Suprapubic skin (tissue), 4 donors: ENCODE results near the gene PPP1CA. TPM values are rescaled to one million over a fixed set of nuclear protein-coding genes. Genes with fewer than 3 reads are reported as not detected.

Experiments used
- DNase-seq, 2 donors: peaks; one replicate each; pipeline ENCODE4 v3.0.0-alpha.2; 2019; ENCODE audit warnings: low spot score in 2 of 2
- H3K27ac ChIP-seq: fragments of 200-600 bp; sonication (generic); one replicate; pipeline ENCODE4 v1.5.1; 2019
- H3K27me3 ChIP-seq: fragments of 200-600 bp; sonication (generic); one replicate; pipeline ENCODE4 v1.5.1; 2019
- H3K36me3 ChIP-seq: fragments of 200-600 bp; sonication (generic); one replicate; pipeline ENCODE4 v1.5.1; 2019
- H3K4me1 ChIP-seq: fragments of 200-600 bp; sonication (generic); one replicate; pipeline ENCODE4 v1.5.1; 2019
- H3K4me3 ChIP-seq: fragments of 200-600 bp; sonication (generic); one replicate; pipeline ENCODE4 v1.5.1; 2019; ENCODE audit warnings: mild to moderate bottlenecking
- H3K9me3 ChIP-seq: fragments of 200-600 bp; sonication (generic); one replicate; pipeline ENCODE4 v1.5.1; 2019
- CTCF ChIP-seq, 2 donors: fragments of 200-600 bp in 1 of 2; fragments of 450-650 bp in 1 of 2; sonication (generic) in 1 of 2; IDR thresholded peaks; one replicate each; pipeline ENCODE4 v1.5.1; 2016 to 2019; ENCODE audit warnings: antibody characterized with exemption in 2 of 2, mild to moderate bottlenecking in 1 of 2, moderate library complexity in 1 of 2
- EP300 ChIP-seq: sonication (generic); formaldehyde crosslinking; IDR thresholded peaks from one replicate; pipeline ENCODE4 v1.6.1; 2017; ENCODE audit warnings: antibody characterized with exemption
- POLR2A ChIP-seq, 2 donors: fragments of 450-650 bp; IDR thresholded peaks; one replicate each; pipeline ENCODE4 v1.6.1; 2017; ENCODE audit warnings: antibody characterized with exemption in 2 of 2, mild to moderate bottlenecking in 2 of 2, moderate library complexity in 2 of 2
- POLR2AphosphoS5 ChIP-seq, 3 donors: sonication (generic); formaldehyde crosslinking; IDR thresholded peaks; one replicate each; pipeline ENCODE4 v1.6.1; 2017; ENCODE audit warnings: antibody characterized with exemption in 3 of 3
- WGBS: methylation state at CpG from one replicate; pipeline ENCODE4 v1.1.5; 2018; 5-methylcytosine and 5-hydroxymethylcytosine counted together
- total RNA-seq, 4 donors: library from RNA; depleted of rRNA; stranded (reverse); fragments of >200 nt; gene quantifications; one replicate each; pipeline ENCODE4 v1.1.0, GENCODE V29; 2016

PPP1CA gene
- total RNA-seq, 4 donors from 2014 or later: 75.6 to 158 (median 121) TPM

DNA sequence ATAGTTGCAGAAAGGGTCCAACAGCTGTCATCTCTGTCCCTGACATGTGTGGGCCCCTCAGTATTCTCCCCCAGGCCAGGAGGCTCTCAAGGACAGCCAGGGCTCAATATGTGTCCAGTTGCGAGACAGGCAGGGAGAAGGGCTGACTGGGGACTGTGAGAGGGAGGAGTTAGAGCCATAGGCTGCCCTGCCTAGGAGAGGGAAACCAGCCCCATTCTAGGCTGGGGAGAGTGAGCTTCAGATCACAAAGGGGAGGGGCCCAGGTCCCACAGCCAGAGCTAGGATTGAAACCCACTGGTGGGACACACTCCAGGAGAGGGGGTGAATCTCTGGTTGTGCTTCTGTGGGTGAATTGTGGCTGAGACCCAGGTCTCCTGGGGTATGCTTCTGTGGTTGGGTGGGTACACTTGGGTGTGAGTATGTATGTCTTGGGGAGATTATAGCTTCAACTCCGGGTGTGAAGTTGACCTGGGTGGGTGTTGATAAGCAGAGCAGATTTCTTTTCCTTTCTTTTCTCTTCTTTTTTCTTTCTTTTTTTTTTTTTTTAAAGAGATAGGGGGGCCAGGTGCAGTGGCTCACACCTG, 11.7 kb upstream of the PPP1CA start:
- H3K36me3 ChIP-seq: no peaks in the 10 kb centered on the region
- no peak overlapping the region for H3K27ac ChIP-seq
- H3K27me3 ChIP-seq: peaks cover 42% of the 10 kb centered on the region
- H3K9me3 ChIP-seq: no peaks in the 10 kb centered on the region
- WGBS: 80% methylated on average over 2 of the region's 2 CpGs
- DNase-seq: no peak
- peaks cover 52% of the 10 kb centered on the region for H3K4me1 ChIP-seq
- TF ChIP-seq POLR2AphosphoS5 (IDR thresholded peaks at IDR 0.05) (no peak), CTCF (IDR thresholded peaks at IDR 0.05) (no peak), EP300 (no peak), POLR2A (IDR thresholded peaks at IDR 0.05) (no peak)
- H3K4me3 ChIP-seq: no peak overlapping the region

- H3K27ac ChIP-seq: no peak overlapping the region
- H3K9me3 ChIP-seq: no peaks in the 10 kb centered on the region
- peaks cover 44% of the 10 kb centered on the region for H3K27me3 ChIP-seq
- WGBS: 68% methylated on average over 7 of the region's 9 CpGs
- no peak for DNase-seq
- H3K4me1 ChIP-seq: peaks cover 47% of the 10 kb centered on the region
- no peak overlapping the region for H3K4me3 ChIP-seq
- TF ChIP-seq CTCF (IDR thresholded peaks at IDR 0.05) (no peak), EP300 (no peak), POLR2AphosphoS5 (IDR thresholded peaks at IDR 0.05) (no peak), POLR2A (IDR thresholded peaks at IDR 0.05) (no peak)
- no peaks in the 10 kb centered on the region for H3K36me3 ChIP-seq
Observed at GRCh38 chr11:67412495-67413179, 11.0 kb upstream of the PPP1CA start.

- H3K36me3 ChIP-seq: no peaks in the 10 kb centered on the region
- H3K4me3 ChIP-seq: no peak overlapping the region
- peaks cover 47% of the 10 kb centered on the region for H3K27me3 ChIP-seq
- H3K4me1 ChIP-seq: peaks cover 46% of the 10 kb centered on the region
- H3K9me3 ChIP-seq: no peaks in the 10 kb centered on the region
- WGBS: no CpG with 5 or more reads among the region's 7 CpGs
- DNase-seq: no peak
- H3K27ac ChIP-seq: no peak overlapping the region
- no peak for TF ChIP-seq POLR2AphosphoS5 (IDR thresholded peaks at IDR 0.05)
Observed at GRCh38 chr11:67411785-67412152, 10.1 kb upstream of the PPP1CA start.

- Histone ChIP-seq H3K4me3 (no peak overlapping the region), H3K4me1 (peaks cover 43% of the 10 kb centered on the region), H3K9me3 (no peaks in the 10 kb centered on the region), H3K36me3 (no peaks in the 10 kb centered on the region), H3K27me3 (peaks cover 47% of the 10 kb centered on the region), H3K27ac (no peak overlapping the region)
- DNase-seq: no peak
- 85% methylated on average over 13 of the region's 17 CpGs for WGBS
- TF ChIP-seq CTCF (IDR thresholded peaks at IDR 0.05) (no peak), EP300 (no peak), POLR2AphosphoS5 (IDR thresholded peaks at IDR 0.05) (no peak), POLR2A (IDR thresholded peaks at IDR 0.05) (no peak)
Observed at GRCh38 chr11:67410984-67411784, 9.5 kb upstream of the PPP1CA start.

- WGBS: 46% methylated on average over 9 of the region's 15 CpGs
- H3K27me3 ChIP-seq: peaks cover 47% of the 10 kb centered on the region
- no peak overlapping the region for H3K27ac ChIP-seq
- no peak for TF ChIP-seq POLR2AphosphoS5 (IDR thresholded peaks at IDR 0.05)
- no peak for TF ChIP-seq CTCF (IDR thresholded peaks at IDR 0.05)
- no peak for TF ChIP-seq EP300
- no peak for TF ChIP-seq POLR2A (IDR thresholded peaks at IDR 0.05)
- H3K4me1 ChIP-seq: peaks cover 35% of the 10 kb centered on the region
- DNase-seq: no peak
- H3K36me3 ChIP-seq: no peaks in the 10 kb centered on the region
- no peak overlapping the region for H3K4me3 ChIP-seq
- no peaks in the 10 kb centered on the region for H3K9me3 ChIP-seq
Observed at GRCh38 chr11:67410369-67410831, 8.7 kb upstream of the PPP1CA start.
